ENCODE data around the gene FNBP1.

- TF ChIP-seq, protein P1, sequence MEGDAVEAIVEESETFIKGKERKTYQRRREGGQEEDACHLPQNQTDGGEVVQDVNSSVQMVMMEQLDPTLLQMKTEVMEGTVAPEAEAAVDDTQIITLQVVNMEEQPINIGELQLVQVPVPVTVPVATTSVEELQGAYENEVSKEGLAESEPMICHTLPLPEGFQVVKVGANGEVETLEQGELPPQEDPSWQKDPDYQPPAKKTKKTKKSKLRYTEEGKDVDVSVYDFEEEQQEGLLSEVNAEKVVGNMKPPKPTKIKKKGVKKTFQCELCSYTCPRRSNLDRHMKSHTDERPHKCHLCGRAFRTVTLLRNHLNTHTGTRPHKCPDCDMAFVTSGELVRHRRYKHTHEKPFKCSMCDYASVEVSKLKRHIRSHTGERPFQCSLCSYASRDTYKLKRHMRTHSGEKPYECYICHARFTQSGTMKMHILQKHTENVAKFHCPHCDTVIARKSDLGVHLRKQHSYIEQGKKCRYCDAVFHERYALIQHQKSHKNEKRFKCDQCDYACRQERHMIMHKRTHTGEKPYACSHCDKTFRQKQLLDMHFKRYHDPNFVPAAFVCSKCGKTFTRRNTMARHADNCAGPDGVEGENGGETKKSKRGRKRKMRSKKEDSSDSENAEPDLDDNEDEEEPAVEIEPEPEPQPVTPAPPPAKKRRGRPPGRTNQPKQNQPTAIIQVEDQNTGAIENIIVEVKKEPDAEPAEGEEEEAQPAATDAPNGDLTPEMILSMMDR (conservative IDR thresholded peaks at IDR 0.05) = no peak
- no peak for TF ChIP-seq EZH2 (IDR thresholded peaks at IDR 0.05; ENCODE audit: low read depth)
These were observed 104.6 kb downstream of the FNBP1 start for GRCh38 chr9:129938291-129938979.

Data from PC-9 (cell line).